H1 (cell line): ENCODE data around the gene IL1RAPL1. TPM values are rescaled to one million over a fixed set of nuclear protein-coding genes. Genes with fewer than 3 reads are reported as not detected.

Source experiments
- CTCF ChIA-PET: fragments of 300-600 bp; sonication (Branson Sonifier 250); formaldehyde crosslinking; loops from one replicate; lab custom pipeline; 2021; ENCODE audit not compliant: partially characterized antibody; lab: Charles Lee
- POLR2A ChIA-PET: fragments of 300-600 bp; sonication (Branson Sonifier 250); formaldehyde crosslinking; loops from one replicate; lab custom pipeline; 2021; ENCODE audit warnings: inconsistent platforms; ENCODE audit not compliant: partially characterized antibody; lab: Charles Lee
- DNase-seq, 2 experiments: peaks; one replicate each; pipeline versions ENCODE4 v3.0.0 to v3.0.0-alpha.2; 2010 to 2022; ENCODE audit warnings: low spot score in 2 of 2, low read depth in 1 of 2, mixed read lengths in 1 of 2
- FAIRE-seq: peaks from 2 replicates; lab custom pipeline; 2011; peaks lifted over from hg19 to GRCh38; lab: Jason Lieb, UNC
- H2AFZ ChIP-seq: 2 replicates; pipeline ENCODE4 v1.8.1; 2012; ENCODE audit warnings: low read length, inconsistent platforms
- H2AK5ac ChIP-seq: 2 replicates; pipeline ENCODE4 v1.6.1; 2013; ENCODE audit warnings: low read depth, low read length
- H2BK120ac ChIP-seq: replicated peaks from 2 replicates; pipeline ENCODE3; 2013; ENCODE audit warnings: low read depth, low read length, inconsistent platforms
- H2BK12ac ChIP-seq: 2 replicates; pipeline ENCODE4 v1.6.1; 2013; ENCODE audit warnings: low read depth, low read length
- H2BK15ac ChIP-seq: 2 replicates; pipeline ENCODE4 v1.6.1; 2013; ENCODE audit warnings: low read length
- H2BK20ac ChIP-seq: 2 replicates; pipeline ENCODE4 v1.6.1; 2013; ENCODE audit warnings: low read length
- H2BK5ac ChIP-seq: 2 replicates; pipeline ENCODE4 v1.6.1; 2013; ENCODE audit warnings: low read depth, low read length
- H3K14ac ChIP-seq: 2 replicates; pipeline ENCODE4 v1.6.1; 2013; ENCODE audit warnings: inconsistent platforms; ENCODE audit not compliant: insufficient read length
- H3K18ac ChIP-seq: 2 replicates; pipeline ENCODE4 v1.6.1; 2013; ENCODE audit warnings: low read length; ENCODE audit errors: extremely low read depth
- H3K23ac ChIP-seq: 2 replicates; pipeline ENCODE4 v1.6.1; 2013; ENCODE audit warnings: inconsistent platforms; ENCODE audit not compliant: insufficient read length
- H3K23me2 ChIP-seq: 2 replicates; pipeline ENCODE4 v1.6.1; 2013; ENCODE audit warnings: low read depth, low read length
- H3K27ac ChIP-seq: 2 replicates; pipeline ENCODE4 v1.6.1; 2011; ENCODE audit warnings: low read depth, low read length, inconsistent platforms
- H3K27me3 ChIP-seq, 4 experiments: replicated peaks in 1 of 4; 1 replicate in 1 of 4; 2 replicates in 3 of 4; pipeline versions ENCODE4 v1.6.1 to v1.8.1; 2011 to 2013; ENCODE audit warnings: low read length in 3 of 4, mild to moderate bottlenecking in 3 of 4, inconsistent platforms in 2 of 4, mixed read lengths in 2 of 4, moderate library complexity in 1 of 4; ENCODE audit not compliant: control insufficient read depth in 3 of 4, insufficient read depth in 3 of 4; ENCODE audit errors: extremely low read depth in 1 of 4
- H3K36me3 ChIP-seq, 4 experiments: 2 replicates each; pipeline versions ENCODE4 v1.6.1 to v1.8.1; 2011 to 2013; ENCODE audit warnings: mild to moderate bottlenecking in 4 of 4, low read length in 3 of 4, moderate library complexity in 2 of 4, control low read depth in 1 of 4, inconsistent platforms in 1 of 4; ENCODE audit not compliant: insufficient read depth in 4 of 4, control insufficient read depth in 2 of 4
- H3K4ac ChIP-seq: replicated peaks from 2 replicates; pipeline ENCODE3; 2013; ENCODE audit warnings: low read length, low read depth, mixed read lengths, inconsistent platforms; ENCODE audit not compliant: insufficient read length
- H3K4me1 ChIP-seq, 4 experiments: replicated peaks in 1 of 4; 1 replicate in 1 of 4; 2 replicates in 3 of 4; pipeline versions ENCODE4 v1.6.1 to v1.8.1; 2011 to 2013; ENCODE audit warnings: low read length in 3 of 4, inconsistent platforms in 2 of 4, mixed read lengths in 1 of 4; ENCODE audit not compliant: insufficient read depth in 4 of 4, control insufficient read depth in 3 of 4
- H3K4me2 ChIP-seq, 2 experiments: 2 replicates each; pipeline versions ENCODE4 v1.6.1 to v1.8.1; 2011 to 2013; ENCODE audit warnings: low read depth in 2 of 2, low read length in 2 of 2, control low read depth in 1 of 2, inconsistent platforms in 1 of 2, mild to moderate bottlenecking in 1 of 2; ENCODE audit not compliant: insufficient read depth in 1 of 2
- H3K4me3 ChIP-seq, 4 experiments: fragments of 200-600, 300-600 bp in 1 of 4; sonication (generic), shearing (Covaris generic), sonication (Bioruptor Twin) in 1 of 4; 2 replicates each; pipeline versions ENCODE4 v1.5.1 to v1.8.1; 2011 to 2016; ENCODE audit warnings: low read length in 4 of 4, low read depth in 3 of 4, control low read depth in 2 of 4, inconsistent platforms in 2 of 4, mild to moderate bottlenecking in 2 of 4, mixed read lengths in 1 of 4, moderate library complexity in 1 of 4; ENCODE audit not compliant: insufficient read depth in 2 of 4; ENCODE audit errors: extremely low read depth in 1 of 4
- H3K56ac ChIP-seq: replicated peaks from 2 replicates; pipeline ENCODE3; 2013; ENCODE audit warnings: low read depth, mild to moderate bottlenecking, mixed read lengths, low read length, inconsistent platforms; ENCODE audit not compliant: insufficient read length
- H3K79me1 ChIP-seq: 2 replicates; pipeline ENCODE4 v1.6.1; 2013; ENCODE audit warnings: low read depth, low read length, control low read depth
- H3K79me2 ChIP-seq, 2 experiments: 2 replicates each; pipeline versions ENCODE4 v1.6.1 to v1.8.1; 2012 to 2013; ENCODE audit warnings: low read length in 2 of 2, mild to moderate bottlenecking in 2 of 2, inconsistent platforms in 1 of 2; ENCODE audit not compliant: insufficient read depth in 2 of 2, control insufficient read depth in 1 of 2
- H3K9ac ChIP-seq, 4 experiments: replicated peaks in 1 of 4; 1 replicate in 1 of 4; 2 replicates in 3 of 4; pipeline versions ENCODE4 v1.6.1 to v1.8.1; 2011 to 2013; ENCODE audit warnings: low read depth in 3 of 4, low read length in 3 of 4, control low read depth in 2 of 4, mild to moderate bottlenecking in 2 of 4, moderate library complexity in 2 of 4, inconsistent platforms in 1 of 4; ENCODE audit errors: extremely low read depth in 1 of 4
- H3K9me3 ChIP-seq, 2 experiments: 2 replicates each; pipeline versions ENCODE4 v1.6.1 to v1.8.1; 2012 to 2013; ENCODE audit warnings: mild to moderate bottlenecking in 2 of 2, moderate library complexity in 2 of 2, control low read depth in 1 of 2, inconsistent platforms in 1 of 2, low read depth in 1 of 2, low read length in 1 of 2, mixed read lengths in 1 of 2; ENCODE audit not compliant: insufficient read depth in 2 of 2
- H4K20me1 ChIP-seq, 2 experiments: replicated peaks in 1 of 2; 2 replicates each; pipeline versions ENCODE3 to v1.8.1; 2011 to 2013; ENCODE audit warnings: inconsistent platforms in 2 of 2, low read length in 2 of 2, mild to moderate bottlenecking in 1 of 2; ENCODE audit not compliant: insufficient read depth in 2 of 2, control insufficient read depth in 1 of 2
- H4K5ac ChIP-seq: 2 replicates; pipeline ENCODE4 v1.6.1; 2013; ENCODE audit warnings: low read length, low read depth, mixed read lengths, inconsistent platforms; ENCODE audit not compliant: insufficient read length
- H4K8ac ChIP-seq: 2 replicates; pipeline ENCODE4 v1.8.0; 2013; ENCODE audit warnings: mild to moderate bottlenecking, moderate library complexity, low read length, inconsistent platforms; ENCODE audit not compliant: insufficient read depth; ENCODE audit errors: extremely low read depth
- H4K91ac ChIP-seq: replicated peaks from 2 replicates; pipeline ENCODE3; 2013; ENCODE audit warnings: low read length, mixed read lengths, inconsistent platforms; ENCODE audit not compliant: insufficient read length
- CBX8 ChIP-seq: fragments of 300-800, 300-1000 bp; sonication (generic); IDR thresholded peaks from 2 replicates; pipeline ENCODE4 v1.7.1; 2016; ENCODE audit warnings: low read depth, low read length, borderline replicate concordance
- CHD1 ChIP-seq: IDR thresholded peaks from 2 replicates; pipeline ENCODE4 v1.6.1; 2012; ENCODE audit warnings: low read depth, low read length, improper control_type of control experiment
- NANOG ChIP-seq: IDR thresholded peaks from 2 replicates; pipeline ENCODE4 v1.6.1; 2011; ENCODE audit warnings: low read length, low read depth, mild to moderate bottlenecking, inconsistent platforms; ENCODE audit not compliant: insufficient read depth, poor library complexity, severe bottlenecking
- WGBS, 2 experiments: shearing (Covaris generic) in 1 of 2; methylation state at CpG; one replicate each; pipeline versions ENCODE4 v1.1.6 to v1.1.7; 2013 to 2015; ENCODE audit warnings: low lambda C conversion rate in 2 of 2, mixed read lengths in 2 of 2, inconsistent platforms in 1 of 2, low coverage in 1 of 2, missing lambda C conversion rate in 1 of 2; ENCODE audit not compliant: insufficient replicate concordance in 2 of 2, insufficient coverage in 1 of 2, insufficient read length in 1 of 2; ENCODE audit errors: extremely low coverage in 1 of 2, missing lambda C conversion rate in 1 of 2; 5-methylcytosine and 5-hydroxymethylcytosine counted together
- polyA plus RNA-seq, 7 experiments: library from polyadenylated mRNA; depleted of rRNA in 3 of 7; stranded (reverse) in 5 of 7; unstranded in 2 of 7; fragments of >200 nt in 5 of 7; fragments of 200-250 nt in 2 of 7; gene quantifications; 1 replicate in 5 of 7; 2 replicates in 1 of 7; 4 replicates in 1 of 7; pipeline versions ENCODE4 v1.2.1 to v1.2.3, GENCODE V29; 2011 to 2013; ENCODE audit warnings: missing spikeins in 2 of 7, mixed read lengths in 2 of 7
- total RNA-seq: library from RNA; stranded (reverse); fragmentation: NEBNext Ultra II Directional; extraction: Animal tissue kit (Norgen Biotek cat#: 25700); gene quantifications from 2 replicates; pipeline ENCODE4 v1.2.1, GENCODE V29; 2021
- TF ChIP-seq, protein P1 (sequence below): IDR thresholded peaks from 2 replicates; pipeline ENCODE4 v1.6.1; 2011; ENCODE audit warnings: low read depth, mild to moderate bottlenecking, low read length; ENCODE audit not compliant: insufficient read depth

The IL1RAPL1 gene
- total and polyA plus RNA-seq, 2 of the 8 experiments (the other 6 are each of a cell fraction or from before 2014, with no cell fraction given) = 0.11 to 0.35 TPM

DNA sequence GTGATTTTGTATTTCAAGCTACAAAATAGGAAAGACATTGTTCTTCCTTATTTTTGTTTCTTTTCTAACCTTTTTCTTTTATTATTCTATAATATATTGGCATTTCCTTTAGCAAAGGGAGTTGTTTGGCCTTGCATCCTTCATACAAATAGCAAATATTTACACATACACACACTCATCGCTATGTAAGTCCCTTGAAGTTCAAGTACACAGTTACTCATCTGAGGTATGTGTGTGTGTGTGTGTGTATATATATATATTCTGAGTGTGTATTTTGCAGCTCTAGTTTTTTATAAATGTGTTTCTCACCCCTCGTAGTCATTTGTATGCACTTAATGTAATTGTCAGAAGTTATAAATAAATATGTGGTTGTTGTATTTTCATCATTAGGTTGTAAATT lies 903.4 kb downstream of the IL1RAPL1 start:
- no peak overlapping the region for H3K23ac ChIP-seq
- no peak overlapping the region for H3K56ac ChIP-seq
- H3K79me1 ChIP-seq = no peaks in the 10 kb centered on the region
- 94% methylated on average over 2 of the region's 2 CpGs; no CpG with 5 or more reads in 1 of the 2 experiments for WGBS, 2 experiments
- FAIRE-seq = no peak
- no peaks in the 10 kb centered on the region for H3K23me2 ChIP-seq
- H3K4me1 ChIP-seq = no peaks in the 10 kb centered on the region
- no peak overlapping the region for H2BK120ac ChIP-seq
- no peak overlapping the region for H3K4me2 ChIP-seq
- H2BK5ac ChIP-seq = no peak overlapping the region
- no peaks in the 10 kb centered on the region for H4K20me1 ChIP-seq
- H4K5ac ChIP-seq = no peak overlapping the region
- TF ChIP-seq CBX8 = no peak
- TF ChIP-seq, protein P1, sequence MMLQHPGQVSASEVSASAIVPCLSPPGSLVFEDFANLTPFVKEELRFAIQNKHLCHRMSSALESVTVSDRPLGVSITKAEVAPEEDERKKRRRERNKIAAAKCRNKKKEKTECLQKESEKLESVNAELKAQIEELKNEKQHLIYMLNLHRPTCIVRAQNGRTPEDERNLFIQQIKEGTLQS = no peak
- no peak for TF ChIP-seq CHD1
- no peak for TF ChIP-seq NANOG
- no peak overlapping the region for H2BK12ac ChIP-seq
- H2AFZ ChIP-seq = no peak overlapping the region
- no peak overlapping the region for H3K27ac ChIP-seq
- no peak overlapping the region for H3K14ac ChIP-seq
- H2BK20ac ChIP-seq = no peak overlapping the region
- H2BK15ac ChIP-seq = no peak overlapping the region
- no peak overlapping the region for H3K9ac ChIP-seq
- H3K36me3 ChIP-seq = no peaks in the 10 kb centered on the region
- no peaks in the 10 kb centered on the region for H3K27me3 ChIP-seq
- no peak overlapping the region for H4K91ac ChIP-seq
- no peak overlapping the region for H2AK5ac ChIP-seq
- no peaks in the 10 kb centered on the region for H3K79me2 ChIP-seq
- H3K18ac ChIP-seq = no peak overlapping the region
- CTCF ChIA-PET = no interaction called here
- no peak for DNase-seq
- no peak overlapping the region for H4K8ac ChIP-seq
- no peak overlapping the region for H3K4me3 ChIP-seq
- POLR2A ChIA-PET = no interaction called here
- no peak overlapping the region for H3K4ac ChIP-seq
- H3K9me3 ChIP-seq = no peaks in the 10 kb centered on the region
